ENCODE data around the gene ARID1B. TPM values are rescaled to one million over a fixed set of nuclear protein-coding genes. Genes with fewer than 3 reads are reported as not detected.

The ARID1B gene
- total and polyA plus RNA-seq, 2 of the 13 experiments (the other 11 are each of a cell fraction or from before 2014, with no cell fraction given) = 20.1 to 32.6 TPM

DNA sequence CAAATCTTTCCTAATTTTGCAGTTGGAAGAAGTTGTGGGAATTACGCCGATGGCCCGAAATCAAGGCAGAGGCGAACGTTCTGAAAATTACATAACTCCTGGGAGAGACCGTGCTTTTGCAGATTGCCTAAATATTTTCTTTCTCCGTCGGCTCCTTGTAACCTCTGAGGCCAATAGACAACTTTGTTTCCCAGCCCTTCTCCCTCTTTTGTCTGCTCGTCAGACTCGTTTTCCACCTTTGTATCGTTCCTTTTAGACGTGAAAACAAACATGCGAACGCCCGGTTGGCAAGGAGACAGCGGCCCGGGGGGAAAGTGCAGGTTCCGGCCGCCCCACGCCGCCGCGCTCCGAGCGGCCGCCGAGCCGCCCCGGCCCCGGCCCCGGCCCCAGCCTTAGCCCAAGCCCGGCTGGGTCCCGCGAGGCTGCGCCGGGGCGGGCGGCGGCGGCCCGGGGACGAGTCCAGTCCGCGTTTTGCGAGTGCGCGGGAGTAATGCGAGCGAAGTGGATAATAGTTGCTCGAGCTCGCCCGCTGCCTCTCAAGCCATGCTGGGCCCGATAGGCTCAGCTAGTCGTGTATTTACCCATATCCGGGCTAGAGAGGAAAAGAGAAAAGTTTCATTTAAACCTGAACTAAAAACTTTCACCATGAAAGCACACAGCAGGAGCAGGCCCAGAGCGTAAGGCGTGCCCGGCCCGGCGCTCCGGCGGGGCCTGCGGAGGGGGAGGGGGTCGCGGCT lies at the start of gene ARID1B (continued):
- TF ChIP-seq, protein P1, sequence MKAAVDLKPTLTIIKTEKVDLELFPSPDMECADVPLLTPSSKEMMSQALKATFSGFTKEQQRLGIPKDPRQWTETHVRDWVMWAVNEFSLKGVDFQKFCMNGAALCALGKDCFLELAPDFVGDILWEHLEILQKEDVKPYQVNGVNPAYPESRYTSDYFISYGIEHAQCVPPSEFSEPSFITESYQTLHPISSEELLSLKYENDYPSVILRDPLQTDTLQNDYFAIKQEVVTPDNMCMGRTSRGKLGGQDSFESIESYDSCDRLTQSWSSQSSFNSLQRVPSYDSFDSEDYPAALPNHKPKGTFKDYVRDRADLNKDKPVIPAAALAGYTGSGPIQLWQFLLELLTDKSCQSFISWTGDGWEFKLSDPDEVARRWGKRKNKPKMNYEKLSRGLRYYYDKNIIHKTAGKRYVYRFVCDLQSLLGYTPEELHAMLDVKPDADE (CRISPR knock-in tag; IDR thresholded peaks at IDR 0.05) = no peak; the same call in 1 of the 2 replicates
- TF ChIP-seq HCFC1 (IDR thresholded peaks at IDR 0.05; ENCODE audit: low read depth, low read length) (no peak), SNAI1 (CRISPR knock-in tag; IDR thresholded peaks at IDR 0.05; ENCODE audit: borderline replicate concordance) (no peak), ZNF841 (CRISPR knock-in tag; IDR thresholded peaks at IDR 0.05; ENCODE audit: borderline replicate concordance) (no peak), NPAS2 (CRISPR knock-in tag; IDR thresholded peaks at IDR 0.05; ENCODE audit: borderline replicate concordance) (no peak), TP53 (CRISPR knock-in tag; conservative IDR thresholded peaks at IDR 0.05) (no peak), THYN1 (CRISPR knock-in tag; IDR thresholded peaks at IDR 0.05; ENCODE audit: borderline replicate concordance, low read depth) (no peak), ZNF234 (CRISPR knock-in tag; conservative IDR thresholded peaks at IDR 0.05) (no peak), ZNF7 (CRISPR knock-in tag; IDR thresholded peaks at IDR 0.05) (0 out of 2 replicates have a peak, but pooled peaks have one; percentile 10), ARNT2 (CRISPR knock-in tag; IDR thresholded peaks at IDR 0.05; ENCODE audit: low read depth) (no peak; the same call in 1 of the 2 replicates), FOXJ3 (CRISPR knock-in tag; IDR thresholded peaks at IDR 0.05; ENCODE audit: borderline replicate concordance) (no peak; the same call in 1 of the 2 replicates)
- TF ChIP-seq, protein P2, sequence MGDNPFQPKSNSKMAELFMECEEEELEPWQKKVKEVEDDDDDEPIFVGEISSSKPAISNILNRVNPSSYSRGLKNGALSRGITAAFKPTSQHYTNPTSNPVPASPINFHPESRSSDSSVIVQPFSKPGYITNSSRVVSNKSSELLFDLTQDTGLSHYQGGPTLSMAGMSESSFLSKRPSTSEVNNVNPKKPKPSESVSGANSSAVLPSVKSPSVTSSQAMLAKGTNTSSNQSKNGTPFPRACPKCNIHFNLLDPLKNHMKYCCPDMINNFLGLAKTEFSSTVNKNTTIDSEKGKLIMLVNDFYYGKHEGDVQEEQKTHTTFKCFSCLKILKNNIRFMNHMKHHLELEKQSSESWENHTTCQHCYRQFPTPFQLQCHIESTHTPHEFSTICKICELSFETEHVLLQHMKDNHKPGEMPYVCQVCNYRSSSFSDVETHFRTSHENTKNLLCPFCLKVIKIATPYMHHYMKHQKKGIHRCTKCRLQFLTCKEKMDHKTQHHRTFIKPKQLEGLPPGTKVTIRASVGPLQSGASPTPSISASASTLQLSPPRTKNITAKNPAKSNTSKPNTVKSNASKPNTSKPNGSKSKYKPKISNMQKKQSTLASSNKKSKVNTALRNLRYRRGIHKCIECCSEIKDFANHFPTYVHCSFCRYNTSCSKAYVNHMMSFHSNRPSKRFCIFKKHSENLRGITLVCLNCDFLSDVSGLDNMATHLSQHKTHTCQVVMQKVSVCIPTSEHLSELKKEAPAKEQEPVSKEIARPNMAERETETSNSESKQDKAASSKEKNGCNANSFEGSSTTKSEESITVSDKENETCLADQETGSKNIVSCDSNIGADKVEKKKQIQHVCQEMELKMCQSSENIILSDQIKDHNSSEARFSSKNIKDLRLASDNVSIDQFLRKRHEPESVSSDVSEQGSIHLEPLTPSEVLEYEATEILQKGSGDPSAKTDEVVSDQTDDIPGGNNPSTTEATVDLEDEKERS (CRISPR knock-in tag; IDR thresholded peaks at IDR 0.05) = 0 out of 2 replicates have a peak, but pooled peaks have one; percentile 26
- TF ChIP-seq, protein P3, sequence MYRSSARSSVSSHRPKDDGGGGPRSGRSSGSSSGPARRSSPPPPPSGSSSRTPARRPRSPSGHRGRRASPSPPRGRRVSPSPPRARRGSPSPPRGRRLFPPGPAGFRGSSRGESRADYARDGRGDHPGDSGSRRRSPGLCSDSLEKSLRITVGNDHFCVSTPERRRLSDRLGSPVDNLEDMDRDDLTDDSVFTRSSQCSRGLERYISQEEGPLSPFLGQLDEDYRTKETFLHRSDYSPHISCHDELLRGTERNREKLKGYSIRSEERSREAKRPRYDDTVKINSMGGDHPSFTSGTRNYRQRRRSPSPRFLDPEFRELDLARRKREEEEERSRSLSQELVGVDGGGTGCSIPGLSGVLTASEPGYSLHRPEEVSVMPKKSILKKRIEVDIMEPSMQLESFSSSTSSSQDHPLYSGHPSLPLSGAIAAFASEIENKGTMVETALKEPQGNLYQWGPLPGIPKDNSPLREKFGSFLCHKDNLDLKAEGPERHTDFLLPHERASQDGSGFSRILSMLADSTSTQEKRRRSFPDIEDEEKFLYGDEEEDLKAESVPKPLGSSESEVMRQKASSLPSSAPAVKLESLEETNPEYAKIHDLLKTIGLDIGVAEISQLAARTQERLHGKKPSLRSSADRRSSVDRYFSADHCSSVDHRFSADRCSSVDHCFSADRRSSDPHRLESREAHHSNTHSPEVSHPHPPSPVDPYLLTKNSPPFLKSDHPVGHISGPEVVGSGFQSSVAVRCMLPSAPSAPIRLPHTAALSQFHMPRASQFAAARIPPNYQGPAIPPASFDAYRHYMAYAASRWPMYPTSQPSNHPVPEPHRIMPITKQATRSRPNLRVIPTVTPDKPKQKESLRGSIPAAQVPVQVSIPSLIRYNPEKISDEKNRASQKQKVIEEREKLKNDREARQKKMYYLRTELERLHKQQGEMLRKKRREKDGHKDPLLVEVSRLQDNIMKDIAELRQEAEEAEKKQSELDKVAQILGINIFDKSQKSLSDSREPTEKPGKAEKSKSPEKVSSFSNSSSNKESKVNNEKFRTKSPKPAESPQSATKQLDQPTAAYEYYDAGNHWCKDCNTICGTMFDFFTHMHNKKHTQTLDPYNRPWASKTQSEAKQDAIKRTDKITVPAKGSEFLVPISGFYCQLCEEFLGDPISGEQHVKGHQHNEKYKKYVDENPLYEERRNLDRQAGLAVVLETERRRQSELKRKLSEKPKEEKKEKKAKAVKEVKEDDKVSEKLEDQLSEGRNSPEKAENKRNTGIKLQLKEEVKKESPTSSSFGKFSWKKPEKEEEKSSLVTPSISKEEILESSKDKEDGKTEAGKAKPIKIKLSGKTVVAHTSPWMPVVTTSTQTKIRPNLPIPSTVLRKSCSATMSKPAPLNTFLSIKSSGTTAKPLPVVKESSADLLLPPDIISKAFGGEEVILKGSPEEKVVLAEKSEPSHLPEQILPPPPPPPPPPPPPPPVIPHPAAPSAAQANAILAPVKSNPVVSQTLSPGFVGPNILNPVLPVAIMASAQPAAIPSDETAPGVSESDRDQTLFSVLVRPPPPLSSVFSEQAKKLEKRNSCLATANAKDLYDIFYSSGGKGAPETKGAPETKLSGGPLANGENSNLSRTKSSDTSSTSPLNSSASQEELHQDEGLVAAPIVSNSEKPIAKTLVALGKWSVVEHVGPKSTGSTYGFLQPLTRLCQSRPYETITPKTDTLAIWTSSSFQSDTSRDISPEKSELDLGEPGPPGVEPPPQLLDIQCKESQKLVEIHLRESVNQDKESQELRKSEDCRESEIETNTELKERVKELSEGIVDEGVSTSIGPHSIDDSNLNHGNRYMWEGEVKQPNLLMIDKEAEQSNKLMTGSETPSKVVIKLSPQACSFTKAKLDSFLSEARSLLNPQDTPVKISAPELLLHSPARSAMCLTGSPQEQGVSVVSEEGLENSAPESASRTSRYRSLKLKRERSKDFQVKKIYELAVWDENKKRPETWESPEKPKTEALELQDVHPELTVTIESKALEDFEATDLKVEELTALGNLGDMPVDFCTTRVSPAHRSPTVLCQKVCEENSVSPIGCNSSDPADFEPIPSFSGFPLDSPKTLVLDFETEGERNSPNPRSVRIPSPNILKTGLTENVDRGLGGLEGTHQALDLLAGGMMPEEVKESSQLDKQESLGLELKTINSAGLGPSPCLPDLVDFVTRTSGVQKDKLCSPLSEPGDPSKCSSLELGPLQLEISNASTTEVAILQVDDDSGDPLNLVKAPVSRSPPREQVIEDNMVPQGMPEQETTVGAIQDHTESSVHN (CRISPR knock-in tag; IDR thresholded peaks at IDR 0.05) = no peak
- TF ChIP-seq, protein P4, sequence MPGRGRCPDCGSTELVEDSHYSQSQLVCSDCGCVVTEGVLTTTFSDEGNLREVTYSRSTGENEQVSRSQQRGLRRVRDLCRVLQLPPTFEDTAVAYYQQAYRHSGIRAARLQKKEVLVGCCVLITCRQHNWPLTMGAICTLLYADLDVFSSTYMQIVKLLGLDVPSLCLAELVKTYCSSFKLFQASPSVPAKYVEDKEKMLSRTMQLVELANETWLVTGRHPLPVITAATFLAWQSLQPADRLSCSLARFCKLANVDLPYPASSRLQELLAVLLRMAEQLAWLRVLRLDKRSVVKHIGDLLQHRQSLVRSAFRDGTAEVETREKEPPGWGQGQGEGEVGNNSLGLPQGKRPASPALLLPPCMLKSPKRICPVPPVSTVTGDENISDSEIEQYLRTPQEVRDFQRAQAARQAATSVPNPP (CRISPR knock-in tag; IDR thresholded peaks at IDR 0.05) = no peak
